C4-2B (cell line): ENCODE data around the gene IFT57.

Experiments
- CTCF ChIP-seq: fragments of 450-650 bp; conservative IDR thresholded peaks from 2 replicates; pipeline ENCODE4 v1.5.1; 2017; ENCODE audit warnings: mild to moderate bottlenecking
- ZFX ChIP-seq: fragments of 450-650 bp; IDR thresholded peaks from 2 replicates; pipeline ENCODE4 v1.6.1; 2017

GRCh38 chr3:108181172-108181571 is 41.1 kb downstream of the IFT57 start:
- TF ChIP-seq CTCF (no peak), ZFX (no peak)
